ENCODE measurements around the gene OTOR.

Gene OTOR

GRCh38 chr20:16752901-16753300, 4.7 kb downstream of the OTOR start:
- Histone ChIP-seq H3K36me3 (ENCODE audit: control insufficient read depth, insufficient read depth, low read length) (no peaks in the 10 kb centered on the region), H3K4me1 (ENCODE audit: control insufficient read depth, insufficient read depth, low read length) (no peaks in the 10 kb centered on the region), H3K9me3 (ENCODE audit: control insufficient read depth, insufficient read depth, low read length) (no peaks in the 10 kb centered on the region), H3K9ac (ENCODE audit: low read depth, low read length) (no peak overlapping the region), H3K4me3 (ENCODE audit: low read depth, low read length) (no peak overlapping the region), H3K27me3 (ENCODE audit: control insufficient read depth, insufficient read depth, low read length) (no peaks in the 10 kb centered on the region)

DNA sequence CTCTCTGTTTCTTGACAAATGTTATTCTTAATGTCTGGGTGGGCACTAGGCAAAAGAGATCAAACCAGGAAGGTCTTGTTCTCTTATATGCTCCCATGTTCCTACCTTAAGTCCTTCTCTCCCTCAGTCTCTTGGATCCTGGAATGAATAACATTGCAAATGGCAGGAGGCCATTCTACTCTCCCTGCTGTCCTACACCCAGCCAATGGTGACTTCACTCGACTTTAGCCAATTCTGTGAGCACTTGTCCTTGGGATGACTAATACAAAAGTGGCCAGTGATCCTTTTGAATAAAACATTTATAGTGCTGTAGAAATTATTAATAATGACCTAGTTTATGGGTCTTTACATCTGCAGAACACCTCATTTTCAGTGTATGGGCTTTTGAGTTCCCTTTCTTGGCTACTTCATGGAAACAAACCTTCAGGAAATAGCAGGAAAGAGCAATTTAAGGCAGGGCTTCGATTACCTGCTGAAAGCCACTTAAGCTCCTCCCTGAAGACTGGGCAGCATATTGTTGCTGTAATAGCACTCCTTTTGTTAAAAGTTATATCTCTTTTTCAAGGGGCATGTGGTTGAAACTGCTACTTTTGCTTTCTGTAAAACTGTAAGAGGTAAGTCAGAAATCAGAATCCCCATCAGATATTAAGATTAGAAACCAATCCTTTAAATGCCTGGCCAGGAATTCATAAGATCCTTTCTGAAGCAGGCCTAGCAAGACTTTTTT, 10.5 kb downstream of the OTOR start:
- Histone ChIP-seq H3K36me3 (ENCODE audit: control insufficient read depth, insufficient read depth, low read length) (no peaks in the 10 kb centered on the region), H3K9me3 (ENCODE audit: control insufficient read depth, insufficient read depth, low read length) (no peaks in the 10 kb centered on the region), H3K27me3 (ENCODE audit: control insufficient read depth, insufficient read depth, low read length) (no peaks in the 10 kb centered on the region), H3K4me3 (ENCODE audit: low read depth, low read length) (no peak overlapping the region), H3K4me1 (ENCODE audit: control insufficient read depth, insufficient read depth, low read length) (no peaks in the 10 kb centered on the region), H3K9ac (ENCODE audit: low read depth, low read length) (no peak overlapping the region)

DNA sequence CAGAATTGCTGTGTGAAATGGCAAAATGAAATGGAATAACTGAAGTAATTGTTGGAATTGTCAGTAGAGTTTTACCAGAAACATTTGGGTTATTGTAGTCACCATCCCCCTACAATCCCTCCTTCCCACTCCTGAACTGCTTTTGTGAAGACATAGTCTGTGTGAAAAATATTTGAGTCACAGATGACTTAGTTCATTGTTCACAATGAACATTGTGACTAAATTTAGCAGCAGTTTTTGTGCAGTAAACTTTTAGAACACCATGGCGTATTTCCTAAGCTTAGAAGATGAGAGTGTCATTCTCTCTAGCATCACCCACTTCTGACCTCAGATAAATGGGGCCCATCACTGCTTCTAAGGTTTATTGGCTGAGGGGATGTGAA, 11.0 kb downstream of the OTOR start:
- Histone ChIP-seq H3K4me1 (ENCODE audit: control insufficient read depth, insufficient read depth, low read length) (no peaks in the 10 kb centered on the region), H3K27me3 (ENCODE audit: control insufficient read depth, insufficient read depth, low read length) (no peaks in the 10 kb centered on the region), H3K9me3 (ENCODE audit: control insufficient read depth, insufficient read depth, low read length) (no peaks in the 10 kb centered on the region), H3K36me3 (ENCODE audit: control insufficient read depth, insufficient read depth, low read length) (no peaks in the 10 kb centered on the region), H3K4me3 (ENCODE audit: low read depth, low read length) (no peak overlapping the region), H3K9ac (ENCODE audit: low read depth, low read length) (no peak overlapping the region)

DNA sequence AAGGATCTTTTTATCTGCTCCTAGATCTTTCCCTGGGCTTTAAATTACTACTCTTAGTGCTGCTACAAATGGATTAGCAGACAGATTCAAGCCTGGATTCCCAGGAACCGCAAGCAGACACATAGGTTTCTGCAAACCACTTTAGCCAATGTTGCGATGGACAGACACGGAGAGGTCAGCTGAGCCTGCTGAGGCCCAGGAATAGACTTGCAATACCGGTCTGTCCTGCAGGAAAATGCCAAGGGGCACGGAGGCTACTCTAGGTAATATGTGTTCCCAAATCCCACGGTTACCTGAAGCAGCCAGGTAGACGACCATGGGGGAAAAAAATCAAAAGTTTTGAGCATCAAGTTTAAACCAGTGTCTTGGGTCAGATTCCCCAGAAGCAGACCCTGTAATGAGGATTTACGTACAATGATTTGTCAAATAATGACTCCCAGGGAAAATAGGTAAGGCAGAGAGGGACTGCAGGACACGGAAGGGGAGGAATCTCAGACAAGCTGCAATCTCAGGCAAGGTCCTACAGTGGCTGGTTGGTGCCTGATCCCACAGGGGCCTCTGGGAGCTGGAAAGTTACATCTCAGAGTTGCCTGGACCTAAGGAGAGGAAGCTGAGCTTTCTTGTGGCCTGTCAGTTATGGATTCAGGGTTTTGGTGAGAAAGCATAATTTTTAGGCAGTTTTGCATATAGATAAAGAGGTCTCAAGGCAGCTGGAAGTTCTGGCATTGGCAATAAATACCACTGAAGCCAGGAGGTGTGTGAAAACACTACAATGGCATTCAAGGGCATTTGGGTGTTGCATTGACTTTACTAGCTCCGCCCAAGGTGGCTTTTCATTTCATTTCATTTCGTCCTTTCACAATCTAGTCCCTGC, 12.5 kb downstream of the OTOR start:
- Histone ChIP-seq H3K4me3 (ENCODE audit: low read depth, low read length) (no peak overlapping the region), H3K4me1 (ENCODE audit: control insufficient read depth, insufficient read depth, low read length) (no peaks in the 10 kb centered on the region), H3K9ac (ENCODE audit: low read depth, low read length) (no peak overlapping the region), H3K27me3 (ENCODE audit: control insufficient read depth, insufficient read depth, low read length) (no peaks in the 10 kb centered on the region), H3K9me3 (ENCODE audit: control insufficient read depth, insufficient read depth, low read length) (no peaks in the 10 kb centered on the region), H3K36me3 (ENCODE audit: control insufficient read depth, insufficient read depth, low read length) (no peaks in the 10 kb centered on the region)

- no peaks in the 10 kb centered on the region for H3K4me1 ChIP-seq (ENCODE audit: control insufficient read depth, insufficient read depth, low read length)
- H3K36me3 ChIP-seq (ENCODE audit: control insufficient read depth, insufficient read depth, low read length) = no peaks in the 10 kb centered on the region
Measured at GRCh38 chr20:16761305-16761829, 13.2 kb downstream of the OTOR start.

GRCh38 chr20:16764560-16764959, 16.4 kb downstream of the OTOR start:
- Histone ChIP-seq H3K9me3 (ENCODE audit: control insufficient read depth, insufficient read depth, low read length) (no peaks in the 10 kb centered on the region), H3K4me3 (ENCODE audit: low read depth, low read length) (no peak overlapping the region), H3K27me3 (ENCODE audit: control insufficient read depth, insufficient read depth, low read length) (no peaks in the 10 kb centered on the region), H3K36me3 (ENCODE audit: control insufficient read depth, insufficient read depth, low read length) (no peaks in the 10 kb centered on the region), H3K9ac (ENCODE audit: low read depth, low read length) (no peak overlapping the region), H3K4me1 (ENCODE audit: control insufficient read depth, insufficient read depth, low read length) (no peaks in the 10 kb centered on the region)

More at GRCh38 chr20:16761305-16761829, 13.2 kb downstream of the OTOR start:
- Histone ChIP-seq H3K9ac (ENCODE audit: low read depth, low read length) (no peak overlapping the region), H3K27me3 (ENCODE audit: control insufficient read depth, insufficient read depth, low read length) (no peaks in the 10 kb centered on the region), H3K4me3 (ENCODE audit: low read depth, low read length) (no peak overlapping the region), H3K9me3 (ENCODE audit: control insufficient read depth, insufficient read depth, low read length) (no peaks in the 10 kb centered on the region)

DNA sequence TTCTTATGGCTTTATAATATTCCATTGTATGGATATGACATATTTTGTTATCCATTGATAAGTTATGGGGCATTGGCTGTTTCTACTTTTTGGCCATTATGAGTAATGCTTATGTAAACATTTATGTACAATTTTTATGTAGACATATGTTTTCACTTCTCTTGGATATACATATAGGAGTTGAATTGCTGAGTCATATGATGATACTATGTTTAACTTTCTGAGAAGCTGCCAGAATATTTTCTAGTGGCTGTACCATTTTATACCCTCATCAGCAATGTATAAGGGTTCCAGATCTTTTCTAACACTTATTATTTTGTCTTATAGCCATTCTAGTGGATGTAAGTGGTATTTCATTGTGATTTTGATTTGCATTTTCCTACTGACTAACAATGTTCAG, 23.1 kb downstream of the OTOR start:
- Histone ChIP-seq H3K27me3 (ENCODE audit: control insufficient read depth, insufficient read depth, low read length) (no peaks in the 10 kb centered on the region), H3K9ac (ENCODE audit: low read depth, low read length) (no peak overlapping the region), H3K4me1 (ENCODE audit: control insufficient read depth, insufficient read depth, low read length) (no peaks in the 10 kb centered on the region), H3K36me3 (ENCODE audit: control insufficient read depth, insufficient read depth, low read length) (no peaks in the 10 kb centered on the region), H3K9me3 (ENCODE audit: control insufficient read depth, insufficient read depth, low read length) (no peaks in the 10 kb centered on the region), H3K4me3 (ENCODE audit: low read depth, low read length) (no peak overlapping the region)

- no peak overlapping the region for H3K9ac ChIP-seq (ENCODE audit: low read depth, low read length)
- H3K27me3 ChIP-seq (ENCODE audit: control insufficient read depth, insufficient read depth, low read length) = no peaks in the 10 kb centered on the region
- no peaks in the 10 kb centered on the region for H3K36me3 ChIP-seq (ENCODE audit: control insufficient read depth, insufficient read depth, low read length)
- no peak overlapping the region for H3K4me3 ChIP-seq (ENCODE audit: low read depth, low read length)
- no peaks in the 10 kb centered on the region for H3K9me3 ChIP-seq (ENCODE audit: control insufficient read depth, insufficient read depth, low read length)
- H3K4me1 ChIP-seq (ENCODE audit: control insufficient read depth, insufficient read depth, low read length) = no peaks in the 10 kb centered on the region
Measured at GRCh38 chr20:16775961-16776360, 27.8 kb downstream of the OTOR start.

GRCh38 chr20:16777126-16777525, 29.0 kb downstream of the OTOR start:
- Histone ChIP-seq H3K9me3 (ENCODE audit: control insufficient read depth, insufficient read depth, low read length) (no peaks in the 10 kb centered on the region), H3K36me3 (ENCODE audit: control insufficient read depth, insufficient read depth, low read length) (no peaks in the 10 kb centered on the region), H3K4me3 (ENCODE audit: low read depth, low read length) (no peak overlapping the region), H3K4me1 (ENCODE audit: control insufficient read depth, insufficient read depth, low read length) (no peaks in the 10 kb centered on the region), H3K27me3 (ENCODE audit: control insufficient read depth, insufficient read depth, low read length) (no peaks in the 10 kb centered on the region), H3K9ac (ENCODE audit: low read depth, low read length) (no peak overlapping the region)

DNA sequence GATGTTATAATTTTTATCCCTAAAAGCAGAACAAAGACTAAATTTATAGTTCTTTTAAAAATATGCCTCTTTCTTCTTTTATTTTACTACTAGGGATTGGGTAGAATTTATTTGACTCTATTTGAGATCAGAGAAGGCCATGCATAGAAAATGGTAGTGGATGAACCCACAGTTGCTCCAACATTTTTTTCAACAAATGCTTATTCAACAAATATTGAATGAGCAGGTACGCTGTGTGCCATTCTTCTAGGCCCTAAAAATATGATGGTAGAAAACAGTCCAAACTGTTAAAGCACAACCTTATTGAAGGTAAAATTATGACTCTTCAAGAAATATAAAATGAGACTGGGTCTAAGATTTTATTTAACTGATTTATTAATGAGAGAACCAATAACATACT, 30.0 kb downstream of the OTOR start:
- H3K4me3 ChIP-seq (ENCODE audit: low read depth, low read length) = no peak overlapping the region
- no peaks in the 10 kb centered on the region for H3K27me3 ChIP-seq (ENCODE audit: control insufficient read depth, insufficient read depth, low read length)
- H3K9ac ChIP-seq (ENCODE audit: low read depth, low read length) = no peak overlapping the region
- H3K36me3 ChIP-seq (ENCODE audit: control insufficient read depth, insufficient read depth, low read length) = no peaks in the 10 kb centered on the region
- H3K9me3 ChIP-seq (ENCODE audit: control insufficient read depth, insufficient read depth, low read length) = no peaks in the 10 kb centered on the region
- H3K4me1 ChIP-seq (ENCODE audit: control insufficient read depth, insufficient read depth, low read length) = no peaks in the 10 kb centered on the region

DNA sequence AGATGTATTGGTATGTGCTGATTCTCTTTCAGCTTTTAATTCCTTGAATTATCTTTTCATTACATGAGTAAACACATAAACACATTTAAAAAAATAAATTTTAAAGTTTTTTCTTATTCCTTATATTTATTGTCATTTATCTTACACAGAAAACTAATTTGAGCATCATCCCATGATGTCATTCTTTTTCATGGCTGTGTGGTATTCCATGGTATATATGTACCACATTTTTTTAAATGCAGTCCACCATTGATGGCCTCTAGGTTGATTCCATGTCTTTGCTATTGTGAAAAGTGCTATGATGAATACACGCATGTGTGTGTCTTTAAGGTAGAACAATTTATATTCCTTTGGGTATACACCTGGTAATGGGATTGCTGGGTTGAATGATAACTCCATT, 33.3 kb downstream of the OTOR start:
- Histone ChIP-seq H3K9ac (ENCODE audit: low read depth, low read length) (no peak overlapping the region), H3K9me3 (ENCODE audit: control insufficient read depth, insufficient read depth, low read length) (no peaks in the 10 kb centered on the region), H3K4me1 (ENCODE audit: control insufficient read depth, insufficient read depth, low read length) (no peaks in the 10 kb centered on the region), H3K36me3 (ENCODE audit: control insufficient read depth, insufficient read depth, low read length) (no peaks in the 10 kb centered on the region), H3K27me3 (ENCODE audit: control insufficient read depth, insufficient read depth, low read length) (no peaks in the 10 kb centered on the region), H3K4me3 (ENCODE audit: low read depth, low read length) (no peak overlapping the region)

DNA sequence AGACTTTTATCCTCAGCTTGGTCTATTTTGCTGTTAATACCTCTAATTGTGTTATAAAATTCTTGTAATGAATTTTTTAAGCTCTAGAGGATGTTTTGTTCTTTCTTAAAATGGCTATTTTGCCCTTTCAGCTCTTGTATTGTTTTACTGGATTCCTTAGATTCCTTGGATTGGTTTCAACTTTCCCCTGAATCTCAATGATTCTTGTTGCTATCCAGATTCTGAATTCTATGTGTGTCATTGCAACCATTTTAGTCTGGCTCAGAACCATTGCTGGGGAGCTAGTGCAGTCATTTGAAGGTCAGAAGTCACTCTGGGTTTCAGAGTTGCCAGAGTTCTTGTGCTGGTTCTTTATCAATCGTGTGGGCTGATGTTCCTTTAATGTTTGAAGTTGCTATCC, 37.1 kb downstream of the OTOR start:
- Histone ChIP-seq H3K4me3 (ENCODE audit: low read depth, low read length) (no peak overlapping the region), H3K9me3 (ENCODE audit: control insufficient read depth, insufficient read depth, low read length) (no peaks in the 10 kb centered on the region), H3K36me3 (ENCODE audit: control insufficient read depth, insufficient read depth, low read length) (no peaks in the 10 kb centered on the region), H3K4me1 (ENCODE audit: control insufficient read depth, insufficient read depth, low read length) (no peaks in the 10 kb centered on the region), H3K27me3 (ENCODE audit: control insufficient read depth, insufficient read depth, low read length) (no peaks in the 10 kb centered on the region), H3K9ac (ENCODE audit: low read depth, low read length) (no peak overlapping the region)

Measured in iPS-15b (cell line).